NOMO-1 treated with dmso at 0.1 percent for 144 hours (cell line): ENCODE measurements around the gene FRS2.

Source experiments
- DNase-seq: peaks from one replicate; lab custom pipeline; 2025; ENCODE audit not compliant: unreplicated experiment; lab: John Stamatoyannopoulos, UW

FRS2 gene

GRCh38 chr12:69619050-69619449, 148.9 kb downstream of the FRS2 start:
- DNase-seq = no peak

DNA sequence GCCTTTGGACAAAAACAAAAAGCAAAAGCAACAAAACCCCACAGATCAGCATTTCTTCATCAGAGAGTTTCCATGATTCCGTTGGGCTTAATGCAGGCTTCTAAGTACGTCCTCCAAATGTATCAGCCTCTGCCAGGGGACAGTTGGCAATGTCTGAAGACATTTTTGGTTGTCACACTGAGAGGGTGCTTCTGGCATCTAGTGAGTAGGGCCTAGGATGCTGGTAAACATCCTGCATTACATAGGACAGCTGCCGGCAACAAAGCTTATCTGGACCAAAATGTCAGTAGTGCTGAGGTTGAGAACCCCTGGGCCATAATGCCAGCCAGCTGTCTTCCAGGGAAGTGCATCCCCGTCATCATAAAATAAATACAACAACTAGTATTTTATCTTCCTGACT, 149.9 kb downstream of the FRS2 start:
- no peak for DNase-seq

GRCh38 chr12:69620921-69621320, 150.7 kb downstream of the FRS2 start:
- DNase-seq = no peak

GRCh38 chr12:69621551-69621950, 151.4 kb downstream of the FRS2 start:
- no peak for DNase-seq

- DNase-seq = no peak
Observed at GRCh38 chr12:69623970-69624369, 153.8 kb downstream of the FRS2 start.

DNA sequence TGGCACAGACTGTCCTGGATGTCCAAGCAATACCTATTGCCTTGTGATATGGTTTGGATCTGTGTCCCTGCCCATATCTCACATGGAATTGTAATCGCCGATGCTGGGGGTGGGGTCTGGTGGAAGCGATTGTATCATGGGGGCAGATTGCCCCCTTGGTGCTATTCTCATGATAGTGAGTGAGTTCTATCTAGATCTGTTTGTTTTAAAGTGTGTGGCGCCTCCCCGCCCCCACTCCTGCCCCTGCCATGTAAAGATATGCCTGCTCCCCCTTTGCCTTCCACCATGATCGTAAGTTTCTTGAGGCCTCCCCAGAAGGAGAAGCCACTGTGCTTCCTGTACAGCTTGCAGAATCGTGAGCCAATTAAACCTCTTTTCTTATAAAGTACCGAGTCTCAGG, 157.3 kb downstream of the FRS2 start:
- DNase-seq = no peak
